Measurements from ENCODE around the gene AKAP6. TPM values are rescaled to one million over a fixed set of nuclear protein-coding genes. Genes with fewer than 3 reads are reported as not detected.

The AKAP6 gene
- total RNA-seq, 2 experiments from 2014 or later, result 0.13 to 0.72 TPM

DNA sequence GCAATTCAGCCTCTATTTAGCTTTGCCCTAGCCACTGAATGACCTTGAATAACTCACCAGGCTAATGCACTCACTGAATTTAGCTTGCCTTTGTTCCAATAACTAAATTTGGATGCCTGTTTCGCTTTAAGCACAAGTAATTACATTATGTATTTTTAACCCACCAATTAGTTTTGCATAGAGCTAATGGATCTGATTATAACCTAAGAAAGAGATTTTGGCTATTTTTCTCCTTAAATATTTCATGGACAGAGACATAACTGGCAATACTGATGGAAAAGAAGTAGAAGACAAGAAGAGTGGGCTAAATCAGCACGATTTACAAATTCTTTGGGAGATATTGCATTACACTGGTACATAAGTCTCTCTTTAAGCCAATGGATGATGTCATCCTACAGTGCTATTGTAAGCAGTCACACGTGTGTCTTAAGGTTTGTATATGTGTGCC lies 85.7 kb downstream of the AKAP6 start:
- H3K9me2 ChIP-seq (ENCODE audit: insufficient read depth, low read length), result no peaks in the 10 kb centered on the region
- no peaks in the 10 kb centered on the region for H3K4me1 ChIP-seq (ENCODE audit: insufficient read depth, low read length, poor library complexity, severe bottlenecking)
- H3K4me3 ChIP-seq (ENCODE audit: low read depth, low read length, poor library complexity, severe bottlenecking), result no peak overlapping the region
- DNase-seq (ENCODE audit: low spot score), result no peak
- no TSS peak for BruUV-seq (replicated peaks)
- no peak overlapping the region for H3K27ac ChIP-seq (ENCODE audit: low read depth, low read length, poor library complexity, severe bottlenecking)
- H3K36me3 ChIP-seq (ENCODE audit: insufficient read depth, low read length), result no peaks in the 10 kb centered on the region
- H3K79me2 ChIP-seq (ENCODE audit: insufficient read depth, low read depth, low read length), result no peaks in the 10 kb centered on the region
- no peaks in the 10 kb centered on the region for H4K20me1 ChIP-seq (ENCODE audit: insufficient read depth, low read length)
- H2AFZ ChIP-seq (ENCODE audit: low read length), result no peak overlapping the region
- TF ChIP-seq EZH2phosphoT487 (IDR thresholded peaks at IDR 0.05; ENCODE audit: borderline replicate concordance, low read depth, low read length), result no peak
- TF ChIP-seq, protein P1, sequence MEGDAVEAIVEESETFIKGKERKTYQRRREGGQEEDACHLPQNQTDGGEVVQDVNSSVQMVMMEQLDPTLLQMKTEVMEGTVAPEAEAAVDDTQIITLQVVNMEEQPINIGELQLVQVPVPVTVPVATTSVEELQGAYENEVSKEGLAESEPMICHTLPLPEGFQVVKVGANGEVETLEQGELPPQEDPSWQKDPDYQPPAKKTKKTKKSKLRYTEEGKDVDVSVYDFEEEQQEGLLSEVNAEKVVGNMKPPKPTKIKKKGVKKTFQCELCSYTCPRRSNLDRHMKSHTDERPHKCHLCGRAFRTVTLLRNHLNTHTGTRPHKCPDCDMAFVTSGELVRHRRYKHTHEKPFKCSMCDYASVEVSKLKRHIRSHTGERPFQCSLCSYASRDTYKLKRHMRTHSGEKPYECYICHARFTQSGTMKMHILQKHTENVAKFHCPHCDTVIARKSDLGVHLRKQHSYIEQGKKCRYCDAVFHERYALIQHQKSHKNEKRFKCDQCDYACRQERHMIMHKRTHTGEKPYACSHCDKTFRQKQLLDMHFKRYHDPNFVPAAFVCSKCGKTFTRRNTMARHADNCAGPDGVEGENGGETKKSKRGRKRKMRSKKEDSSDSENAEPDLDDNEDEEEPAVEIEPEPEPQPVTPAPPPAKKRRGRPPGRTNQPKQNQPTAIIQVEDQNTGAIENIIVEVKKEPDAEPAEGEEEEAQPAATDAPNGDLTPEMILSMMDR (conservative IDR thresholded peaks at IDR 0.05; ENCODE audit: low read length), result no peak
- ChIA-PET CTCF (ENCODE audit: unreplicated experiment) (no interaction called here), POLR2A (no interaction called here)
- H3K9me3 ChIP-seq (ENCODE audit: low read length), result no peaks in the 10 kb centered on the region
- H3K4me2 ChIP-seq (ENCODE audit: low read length), result no peak overlapping the region
- intact Hi-C loops (cut with micrococcal nuclease; ENCODE audit: unreplicated experiment), result no loop called here

DNA sequence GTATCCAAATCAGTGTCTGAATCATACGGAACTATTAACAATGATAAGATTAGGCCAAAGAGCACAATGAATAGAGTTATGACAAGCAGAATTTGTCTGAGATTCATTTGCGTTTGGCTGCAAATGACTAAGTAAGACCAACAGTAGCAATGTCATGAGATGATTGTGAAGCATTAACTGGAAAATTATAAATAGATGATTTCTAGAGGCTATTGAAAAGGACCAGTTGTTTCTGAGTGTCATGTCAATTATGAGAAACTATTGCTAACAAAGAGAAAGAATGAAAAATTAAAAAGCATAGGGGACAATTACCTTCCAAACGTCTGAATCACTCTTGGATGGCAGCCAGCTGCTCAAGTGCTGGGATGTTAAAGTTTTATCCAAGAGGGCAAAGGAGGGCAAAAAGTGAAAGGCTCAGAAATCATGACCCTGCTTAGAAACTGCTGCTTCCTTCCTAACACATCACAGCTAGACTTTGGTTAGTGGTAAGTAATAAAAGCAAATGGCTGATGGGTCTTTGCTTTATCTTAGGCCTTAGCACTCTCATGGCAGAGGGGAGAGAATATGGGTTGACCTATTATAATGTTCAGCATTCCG lies 89.0 kb downstream of the AKAP6 start:
- intact Hi-C loops (cut with micrococcal nuclease; ENCODE audit: unreplicated experiment), result no loop called here
- POLR2A ChIA-PET, result no interaction called here

DNA sequence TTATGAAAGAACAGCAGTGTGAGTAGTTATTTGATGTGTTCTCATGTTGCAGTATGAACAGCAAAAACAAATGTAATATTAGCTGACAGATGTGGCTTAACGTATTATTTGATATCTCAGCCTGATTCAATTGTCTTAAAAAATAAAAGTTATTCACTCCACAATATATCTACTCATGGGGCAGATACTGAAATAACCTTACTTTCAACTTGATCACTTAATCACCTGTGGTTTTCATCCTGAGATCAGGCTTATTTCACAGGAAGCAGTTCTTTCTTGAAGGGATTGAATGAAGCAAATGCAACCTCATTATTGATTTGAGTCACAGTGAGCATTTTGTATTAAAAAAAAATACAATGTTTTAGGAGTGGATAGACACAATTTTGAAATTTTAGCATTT lies 90.3 kb downstream of the AKAP6 start:
- no peaks in the 10 kb centered on the region for H3K79me2 ChIP-seq (ENCODE audit: insufficient read depth, low read depth, low read length)
- H4K20me1 ChIP-seq (ENCODE audit: insufficient read depth, low read length), result no peaks in the 10 kb centered on the region
- H3K4me3 ChIP-seq (ENCODE audit: low read depth, low read length, poor library complexity, severe bottlenecking), result no peak overlapping the region
- H3K4me1 ChIP-seq (ENCODE audit: insufficient read depth, low read length, poor library complexity, severe bottlenecking), result no peaks in the 10 kb centered on the region
- no peaks in the 10 kb centered on the region for H3K36me3 ChIP-seq (ENCODE audit: insufficient read depth, low read length)
- H2AFZ ChIP-seq (ENCODE audit: low read length), result no peak overlapping the region
- ChIA-PET CTCF (ENCODE audit: unreplicated experiment) (no interaction called here), POLR2A (interaction anchor here (1.1 kb wide), 1 partner anchor 9 kb away, joined by 3 read pairs; no protein-coding TSS in a partner anchor)
- no peaks in the 10 kb centered on the region for H3K9me2 ChIP-seq (ENCODE audit: insufficient read depth, low read length)
- intact Hi-C loops (cut with micrococcal nuclease; ENCODE audit: unreplicated experiment), result no loop called here
- TF ChIP-seq EZH2phosphoT487 (IDR thresholded peaks at IDR 0.05; ENCODE audit: borderline replicate concordance, low read depth, low read length), result no peak
- TF ChIP-seq, protein P1 (conservative IDR thresholded peaks at IDR 0.05; ENCODE audit: low read length), result no peak
- no peak overlapping the region for H3K4me2 ChIP-seq (ENCODE audit: low read length)
- H3K27ac ChIP-seq (ENCODE audit: low read depth, low read length, poor library complexity, severe bottlenecking), result no peak overlapping the region
- no TSS peak for BruUV-seq (replicated peaks)
- no peak for DNase-seq (ENCODE audit: low spot score)
- H3K9me3 ChIP-seq (ENCODE audit: low read length), result no peaks in the 10 kb centered on the region

More for the DNA sequence above, 89.0 kb downstream of the AKAP6 start:
- Histone ChIP-seq H3K27ac (ENCODE audit: low read depth, low read length, poor library complexity, severe bottlenecking) (no peak overlapping the region), H3K9me2 (ENCODE audit: insufficient read depth, low read length) (no peaks in the 10 kb centered on the region), H4K20me1 (ENCODE audit: insufficient read depth, low read length) (no peaks in the 10 kb centered on the region), H3K79me2 (ENCODE audit: insufficient read depth, low read depth, low read length) (no peaks in the 10 kb centered on the region), H3K36me3 (ENCODE audit: insufficient read depth, low read length) (no peaks in the 10 kb centered on the region), H3K4me1 (ENCODE audit: insufficient read depth, low read length, poor library complexity, severe bottlenecking) (no peaks in the 10 kb centered on the region), H3K9me3 (ENCODE audit: low read length) (no peaks in the 10 kb centered on the region), H3K4me2 (ENCODE audit: low read length) (no peak overlapping the region), H2AFZ (ENCODE audit: low read length) (no peak overlapping the region), H3K4me3 (ENCODE audit: low read depth, low read length, poor library complexity, severe bottlenecking) (no peak overlapping the region)
- no TSS peak for BruUV-seq (replicated peaks)
- CTCF ChIA-PET (ENCODE audit: unreplicated experiment), result no interaction called here
- TF ChIP-seq, protein P1 (conservative IDR thresholded peaks at IDR 0.05; ENCODE audit: low read length), result no peak
- no peak for TF ChIP-seq EZH2phosphoT487 (IDR thresholded peaks at IDR 0.05; ENCODE audit: borderline replicate concordance, low read depth, low read length)
- DNase-seq (ENCODE audit: low spot score), result no peak

All from OCI-LY7 (cell line).